NCI-H82 (cell line): ENCODE results near the gene NRROS.
"Not testable (repeated sequence)": the region's sequence is repeated elsewhere in the genome, so short reads cannot be mapped to it uniquely, and the experiment has no call there.

Experiments used
- DNase-seq: peaks from one replicate; lab custom pipeline; 2025; lab: John Stamatoyannopoulos, UW

NRROS gene

GRCh38 chr3:196639483-196640296 lies at the start of gene NRROS:
Gene NRROS, plus strand, starts transcription at chr3:196639694. Its CDS starts 14,846 bp downstream, at chr3:196654540.
- peak; percentile 80 for DNase-seq

- DNase-seq: peak; percentile 74
Measured at GRCh38 chr3:196590279-196590678, 49.2 kb upstream of the NRROS start.

GRCh38 chr3:196596355-196596754 lies 43.1 kb upstream of the NRROS start:
- no peak for DNase-seq

GRCh38 chr3:196597971-196598733 lies 41.3 kb upstream of the NRROS start:
- DNase-seq: not testable (repeated sequence)

GRCh38 chr3:196599734-196600128 lies 39.8 kb upstream of the NRROS start:
- no peak for DNase-seq

- no peak for DNase-seq
Measured at GRCh38 chr3:196600359-196600758, 39.1 kb upstream of the NRROS start.

GRCh38 chr3:196602673-196603072 lies 36.8 kb upstream of the NRROS start:
- DNase-seq: no peak

- peak; percentile 62 for DNase-seq
Measured at GRCh38 chr3:196603683-196604082, 35.8 kb upstream of the NRROS start.

GRCh38 chr3:196604548-196604947 lies 34.9 kb upstream of the NRROS start:
- DNase-seq: peak; percentile 41

- no peak for DNase-seq
Measured at GRCh38 chr3:196608693-196609092, 30.8 kb upstream of the NRROS start.

GRCh38 chr3:196609343-196609775 lies 30.1 kb upstream of the NRROS start:
- DNase-seq: peak; percentile 96

- no peak for DNase-seq
Measured at GRCh38 chr3:196609805-196610515, 29.5 kb upstream of the NRROS start.

- no peak for DNase-seq
Measured at GRCh38 chr3:196611761-196612483, 27.6 kb upstream of the NRROS start.

- not testable (repeated sequence) for DNase-seq
Measured at GRCh38 chr3:196615234-196615633, 24.3 kb upstream of the NRROS start.

GRCh38 chr3:196617256-196617655 lies 22.2 kb upstream of the NRROS start:
- peak; percentile 84 for DNase-seq

- DNase-seq: peak; percentile 59
Measured at GRCh38 chr3:196619223-196619622, 20.3 kb upstream of the NRROS start.

- DNase-seq: not testable (repeated sequence)
Measured at GRCh38 chr3:196619627-196620026, 19.9 kb upstream of the NRROS start.

GRCh38 chr3:196620161-196620604 lies 19.3 kb upstream of the NRROS start:
- DNase-seq: peak; percentile 70

- DNase-seq: no peak
Measured at GRCh38 chr3:196620684-196621083, 18.8 kb upstream of the NRROS start.

GRCh38 chr3:196621611-196622010 lies 17.9 kb upstream of the NRROS start:
- DNase-seq: no peak

GRCh38 chr3:196624067-196624790 lies 15.3 kb upstream of the NRROS start:
- DNase-seq: no peak
